ENCODE data around the gene IMMP2L.

The IMMP2L gene

GRCh38 chr7:111578754-111579153 lies 16.5 kb upstream of the IMMP2L start:
- in situ Hi-C loops (cut with HindIII; ENCODE audit: low pct_unique_long_range_greater_than_20kb, low sequenced_read_pairs) = no loop called here
- DNase-seq (ENCODE audit: low read depth in 1 of 2, low spot score in 1 of 2) = no peak
- TF ChIP-seq JUND (IDR thresholded peaks at IDR 0.05; ENCODE audit: low read depth) = no peak

- no peak for TF ChIP-seq JUND (IDR thresholded peaks at IDR 0.05; ENCODE audit: low read depth)
- DNase-seq (ENCODE audit: low read depth in 1 of 2, low spot score in 1 of 2) = no peak
- in situ Hi-C loops (cut with HindIII; ENCODE audit: low pct_unique_long_range_greater_than_20kb, low sequenced_read_pairs) = no loop called here
These were observed 9.4 kb upstream of the IMMP2L start for GRCh38 chr7:111571720-111572119.

DNA sequence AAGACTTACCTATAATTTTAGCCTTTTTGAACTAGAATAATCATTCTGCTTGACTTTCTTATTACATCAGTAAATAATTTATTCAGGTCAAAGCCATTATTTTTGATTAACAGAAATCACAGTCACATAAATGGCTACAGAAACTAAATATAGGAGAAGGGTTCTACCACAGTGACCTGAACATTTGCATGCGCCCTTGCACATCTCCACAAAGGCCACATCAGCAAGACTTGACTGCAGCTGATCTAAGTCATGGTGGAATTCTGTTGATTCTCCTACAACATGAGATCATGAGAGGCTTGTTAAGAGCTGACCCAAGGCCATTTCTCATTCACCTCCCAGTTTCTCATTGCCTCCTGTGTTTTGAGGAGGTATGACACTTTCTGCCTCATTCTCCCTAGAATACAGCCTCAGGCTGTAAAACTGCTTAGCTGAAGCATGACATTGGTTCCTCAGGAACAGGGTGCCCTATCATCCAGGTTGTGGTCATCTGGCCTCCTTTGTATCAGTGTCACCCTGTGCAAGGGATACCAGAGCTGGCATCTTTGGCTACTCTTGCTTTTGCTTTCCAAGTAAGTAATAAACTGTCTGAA lies 6.7 kb upstream of the IMMP2L start:
- in situ Hi-C loops (cut with HindIII; ENCODE audit: low pct_unique_long_range_greater_than_20kb, low sequenced_read_pairs) = no loop called here
- no peak for TF ChIP-seq JUND (IDR thresholded peaks at IDR 0.05; ENCODE audit: low read depth)
- no peak for DNase-seq (ENCODE audit: low read depth in 1 of 2, low spot score in 1 of 2)

DNA sequence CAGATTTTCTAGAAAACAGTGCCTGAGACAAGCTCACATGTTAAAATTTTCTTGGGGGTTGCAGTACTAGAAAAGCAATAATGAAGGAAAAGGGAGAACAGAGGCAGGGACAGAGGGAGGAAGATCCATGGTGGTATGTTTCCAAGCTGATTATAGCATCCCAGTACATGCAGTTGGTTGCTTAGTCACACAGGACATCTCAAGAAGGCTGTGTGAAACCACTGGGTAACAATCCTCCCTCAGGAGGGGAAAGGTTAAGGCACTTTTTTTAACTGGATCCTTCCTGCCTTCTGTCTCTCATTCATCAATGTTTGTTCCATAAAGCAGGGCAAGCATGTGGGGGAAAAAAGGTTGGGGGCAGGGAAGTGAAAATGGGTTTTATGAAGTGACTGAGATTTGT lies 6.1 kb upstream of the IMMP2L start:
- in situ Hi-C loops (cut with HindIII; ENCODE audit: low pct_unique_long_range_greater_than_20kb, low sequenced_read_pairs) = no loop called here
- TF ChIP-seq JUND (IDR thresholded peaks at IDR 0.05; ENCODE audit: low read depth) = no peak
- DNase-seq (ENCODE audit: low read depth in 1 of 2, low spot score in 1 of 2) = no peak

DNA sequence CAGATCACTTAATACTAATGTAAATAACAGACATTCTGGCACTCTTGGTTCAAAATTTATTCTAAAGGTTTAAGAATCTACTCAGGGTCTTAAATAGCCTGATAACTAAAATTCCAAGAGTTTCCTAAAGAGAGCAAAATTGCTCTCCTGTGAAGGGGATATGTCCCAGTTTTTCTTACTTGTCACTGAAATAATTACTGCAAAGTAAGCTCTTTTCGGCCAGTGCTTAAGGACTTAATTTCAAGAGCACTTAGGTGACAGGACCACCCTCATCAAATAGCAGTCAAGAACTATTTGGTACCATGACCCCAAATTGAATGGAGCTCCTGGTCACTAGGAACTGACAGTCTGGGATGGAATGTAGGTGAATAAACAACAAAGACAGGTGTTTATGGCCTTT lies 1.8 kb upstream of the IMMP2L start:
- no peak for DNase-seq (ENCODE audit: low read depth in 1 of 2, low spot score in 1 of 2)
- in situ Hi-C loops (cut with HindIII; ENCODE audit: low pct_unique_long_range_greater_than_20kb, low sequenced_read_pairs) = no loop called here
- no peak for TF ChIP-seq JUND (IDR thresholded peaks at IDR 0.05; ENCODE audit: low read depth)

DNA sequence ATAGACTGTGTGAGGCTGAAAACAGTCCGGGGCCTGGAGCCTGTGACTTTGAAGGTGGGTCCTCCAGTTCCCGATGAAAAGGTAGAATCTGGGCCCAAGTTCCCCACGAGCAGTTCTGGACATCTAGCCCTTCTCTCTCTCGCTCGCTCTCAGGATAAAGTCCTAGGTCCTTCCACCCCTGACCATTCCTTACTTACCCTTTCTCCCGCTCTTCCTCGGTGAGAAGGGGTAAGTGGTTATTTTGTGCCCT lies 713 bp downstream of the IMMP2L start:
- in situ Hi-C loops (cut with HindIII; ENCODE audit: low pct_unique_long_range_greater_than_20kb, low sequenced_read_pairs) = no loop called here
- no peak for DNase-seq (ENCODE audit: low read depth in 1 of 2, low spot score in 1 of 2)
- TF ChIP-seq JUND (IDR thresholded peaks at IDR 0.05; ENCODE audit: low read depth) = no peak

GRCh38 chr7:111560773-111561653 lies 1.3 kb downstream of the IMMP2L start:
- peak in 1 of 2 experiments; percentile 30 for DNase-seq (ENCODE audit: low read depth in 1 of 2, low spot score in 1 of 2)
- TF ChIP-seq JUND (IDR thresholded peaks at IDR 0.05; ENCODE audit: low read depth) = no peak
- in situ Hi-C loops (cut with HindIII; ENCODE audit: low pct_unique_long_range_greater_than_20kb, low sequenced_read_pairs) = no loop called here

DNA sequence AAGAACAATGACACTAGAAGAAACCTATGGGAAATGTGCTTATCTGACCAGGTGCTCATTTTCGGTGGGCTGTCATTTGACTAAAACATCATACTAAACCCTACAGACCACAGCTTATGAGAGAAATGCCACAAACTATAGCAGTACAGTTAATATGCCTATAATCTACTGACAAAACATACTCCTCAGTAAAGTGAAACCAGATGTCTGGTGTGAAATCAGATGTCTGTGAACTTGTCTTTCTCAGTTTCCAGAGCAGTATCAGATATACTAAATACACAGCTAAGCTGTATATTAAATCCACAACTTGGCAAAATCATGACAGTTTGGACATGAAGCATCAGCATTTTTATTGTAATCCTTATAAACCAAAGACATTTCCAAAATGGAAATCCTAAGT lies 3.3 kb downstream of the IMMP2L start:
- in situ Hi-C loops (cut with HindIII; ENCODE audit: low pct_unique_long_range_greater_than_20kb, low sequenced_read_pairs) = no loop called here
- no peak for DNase-seq (ENCODE audit: low read depth in 1 of 2, low spot score in 1 of 2)

GRCh38 chr7:111556977-111557376 lies 5.3 kb downstream of the IMMP2L start:
- TF ChIP-seq JUND (IDR thresholded peaks at IDR 0.05; ENCODE audit: low read depth) = no peak
- in situ Hi-C loops (cut with HindIII; ENCODE audit: low pct_unique_long_range_greater_than_20kb, low sequenced_read_pairs) = no loop called here
- DNase-seq (ENCODE audit: low read depth in 1 of 2, low spot score in 1 of 2) = no peak

More for the DNA sequence above, 3.3 kb downstream of the IMMP2L start:
- TF ChIP-seq JUND (IDR thresholded peaks at IDR 0.05; ENCODE audit: low read depth) = no peak

DNA sequence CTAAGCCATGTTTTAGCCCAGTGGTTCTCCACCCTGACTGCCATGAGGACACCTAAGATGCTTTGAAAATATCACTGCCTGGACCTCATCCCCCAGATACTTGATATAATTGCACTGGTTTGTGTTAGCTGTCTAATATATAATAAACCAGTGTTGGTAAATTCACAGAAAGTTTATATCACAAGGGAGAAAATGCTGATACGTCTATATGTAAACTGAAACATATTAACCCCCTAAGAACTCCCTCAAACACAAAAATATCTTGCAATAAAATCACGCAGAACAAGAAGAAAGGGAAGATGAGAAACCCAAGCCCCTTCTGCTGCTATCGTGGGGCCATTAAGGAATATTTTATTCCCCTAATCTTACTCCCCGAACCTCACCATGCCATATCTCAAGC lies 8.2 kb downstream of the IMMP2L start:
- TF ChIP-seq JUND (IDR thresholded peaks at IDR 0.05; ENCODE audit: low read depth) = no peak
- in situ Hi-C loops (cut with HindIII; ENCODE audit: low pct_unique_long_range_greater_than_20kb, low sequenced_read_pairs) = no loop called here
- DNase-seq (ENCODE audit: low read depth in 1 of 2, low spot score in 1 of 2) = no peak

DNA sequence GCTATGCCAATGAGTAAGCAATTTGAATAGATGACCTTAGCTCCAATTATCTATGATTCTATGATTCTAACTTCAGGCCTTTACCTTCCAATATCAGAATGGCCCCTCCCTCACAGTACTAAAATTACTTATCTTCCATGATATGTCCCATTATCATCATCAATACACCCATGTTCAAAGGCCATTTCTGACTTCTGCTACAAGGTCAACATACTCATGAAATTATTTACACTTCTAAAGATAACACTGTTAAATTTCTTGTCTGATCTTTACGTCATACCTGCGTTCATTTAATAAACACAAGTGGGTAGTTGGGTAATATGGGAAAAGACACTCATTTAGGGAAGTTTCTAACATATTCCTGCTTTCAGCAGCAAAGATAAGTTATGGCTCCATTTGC lies 21.2 kb downstream of the IMMP2L start:
- no peak for DNase-seq (ENCODE audit: low read depth in 1 of 2, low spot score in 1 of 2)
- no peak for TF ChIP-seq JUND (IDR thresholded peaks at IDR 0.05; ENCODE audit: low read depth)
- in situ Hi-C loops (cut with HindIII; ENCODE audit: low pct_unique_long_range_greater_than_20kb, low sequenced_read_pairs) = no loop called here

DNA sequence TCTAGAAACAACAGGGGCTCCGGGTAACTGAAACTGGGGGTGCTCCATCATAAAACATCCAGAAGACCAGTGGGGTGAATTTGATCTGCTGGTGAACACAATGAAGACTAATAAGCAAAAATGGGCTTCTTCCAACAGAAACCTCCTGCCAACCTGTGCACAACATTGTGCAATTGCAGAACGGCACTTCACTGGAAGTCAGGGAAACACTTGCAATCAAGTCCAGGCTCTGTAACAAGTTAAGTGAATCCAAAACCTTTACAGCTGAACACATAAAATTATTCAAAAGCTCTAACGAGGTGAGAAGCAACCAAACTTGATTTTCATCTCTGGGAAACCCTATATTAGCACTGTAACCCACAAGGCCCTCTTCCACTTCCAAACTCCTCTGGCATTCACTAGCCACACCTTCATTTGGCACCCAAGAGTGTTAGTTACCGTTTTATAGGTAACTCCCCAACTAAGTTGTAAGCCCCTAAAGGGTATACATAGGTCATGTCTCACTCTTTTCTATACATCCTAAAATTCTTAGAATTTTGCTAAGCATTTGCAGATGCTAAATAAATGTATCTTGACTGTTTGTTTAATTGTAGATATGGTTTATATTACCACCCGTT lies 22.0 kb downstream of the IMMP2L start:
- DNase-seq (ENCODE audit: low read depth in 1 of 2, low spot score in 1 of 2) = no peak
- in situ Hi-C loops (cut with HindIII; ENCODE audit: low pct_unique_long_range_greater_than_20kb, low sequenced_read_pairs) = no loop called here
- no peak for TF ChIP-seq JUND (IDR thresholded peaks at IDR 0.05; ENCODE audit: low read depth)

- DNase-seq (ENCODE audit: low read depth in 1 of 2, low spot score in 1 of 2) = no peak
- TF ChIP-seq JUND (IDR thresholded peaks at IDR 0.05; ENCODE audit: low read depth) = no peak
- in situ Hi-C loops (cut with HindIII; ENCODE audit: low pct_unique_long_range_greater_than_20kb, low sequenced_read_pairs) = no loop called here
These were observed 25.2 kb downstream of the IMMP2L start for GRCh38 chr7:111537134-111537533.
